GM18858 (cell line): Measurements from ENCODE around the gene SPDEF.

Experiments used
- ATAC-seq: cut with Tn5 transposase; IDR thresholded peaks from one replicate; pipeline ENCODE4 v1.9.1; 2021; ENCODE audit not compliant: unreplicated experiment

Gene SPDEF

GRCh38 chr6:34556031-34556471, at the start of gene SPDEF:
TSS of gene SPDEF (minus strand) at chr6:34556329. CDS start at chr6:34544455, 11,874 bp downstream.
- ATAC-seq: no peak

GRCh38 chr6:34603707-34604106, 47.6 kb upstream of the SPDEF start:
- no peak for ATAC-seq

- no peak for ATAC-seq
Measured at GRCh38 chr6:34602318-34603111, 46.4 kb upstream of the SPDEF start.

GRCh38 chr6:34601706-34602105, 45.6 kb upstream of the SPDEF start:
- no peak for ATAC-seq

DNA sequence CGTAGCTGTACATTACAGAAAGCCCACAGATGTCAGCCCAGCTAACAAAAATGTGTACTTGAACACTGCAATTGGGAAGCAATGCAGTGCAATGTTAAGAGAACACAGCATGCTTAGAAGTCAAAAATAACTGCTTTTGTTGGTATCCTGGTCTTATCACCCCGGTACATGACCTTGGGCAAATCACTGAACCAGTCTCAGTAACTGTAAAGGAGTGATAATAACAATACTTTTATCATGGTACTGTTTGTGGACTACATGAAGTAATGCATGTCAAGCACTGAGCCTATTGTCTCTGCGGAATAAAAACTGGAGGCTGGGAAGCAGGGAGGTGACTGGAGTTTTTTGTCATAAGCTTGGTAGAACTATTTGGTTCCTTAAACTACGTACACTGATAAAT, 44.7 kb upstream of the SPDEF start:
- ATAC-seq: no peak

DNA sequence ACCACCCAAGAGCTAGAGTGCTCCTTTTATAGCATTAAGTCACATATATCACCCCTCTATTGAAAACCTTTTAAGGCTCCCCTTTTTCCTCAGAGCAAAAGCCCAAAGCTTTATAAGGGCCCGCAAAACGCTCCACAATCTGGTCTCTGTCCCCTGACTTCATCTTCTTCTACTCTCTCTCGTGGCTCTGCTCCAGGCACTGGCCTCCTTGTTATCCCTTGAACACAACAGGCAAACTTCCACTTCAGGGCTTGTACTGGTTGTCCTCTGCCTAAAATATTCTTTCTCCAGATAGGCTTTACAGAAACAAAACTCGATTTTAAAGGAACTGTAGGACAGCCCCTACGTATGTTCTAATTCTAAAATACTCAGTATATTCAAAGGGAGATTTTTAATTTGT, 44.0 kb upstream of the SPDEF start:
- no peak for ATAC-seq

DNA sequence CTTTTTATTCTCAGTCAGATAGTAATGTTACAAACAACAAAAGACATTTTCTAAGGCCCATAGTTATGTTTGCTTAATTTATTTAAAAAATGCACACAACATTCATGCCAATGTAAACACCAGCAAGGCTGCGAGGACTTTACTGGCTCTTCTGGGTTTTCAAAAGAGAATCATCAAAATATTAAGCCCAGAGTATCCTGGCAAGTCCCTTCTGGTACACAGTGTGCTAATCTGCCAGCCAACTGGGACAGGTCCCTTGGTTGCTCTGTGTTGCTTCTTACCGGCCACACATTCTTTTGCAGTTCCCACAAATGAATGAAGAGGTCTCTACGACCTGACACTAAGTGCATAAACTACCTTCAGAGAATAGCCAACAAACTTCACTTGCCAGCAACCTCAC, 42.6 kb upstream of the SPDEF start:
- ATAC-seq: no peak

- ATAC-seq: no peak
Measured at GRCh38 chr6:34597605-34598353, 41.6 kb upstream of the SPDEF start.

GRCh38 chr6:34596798-34597197, 40.7 kb upstream of the SPDEF start:
- ATAC-seq: no peak

- no peak for ATAC-seq
Measured at GRCh38 chr6:34595332-34596184, 39.4 kb upstream of the SPDEF start.

DNA sequence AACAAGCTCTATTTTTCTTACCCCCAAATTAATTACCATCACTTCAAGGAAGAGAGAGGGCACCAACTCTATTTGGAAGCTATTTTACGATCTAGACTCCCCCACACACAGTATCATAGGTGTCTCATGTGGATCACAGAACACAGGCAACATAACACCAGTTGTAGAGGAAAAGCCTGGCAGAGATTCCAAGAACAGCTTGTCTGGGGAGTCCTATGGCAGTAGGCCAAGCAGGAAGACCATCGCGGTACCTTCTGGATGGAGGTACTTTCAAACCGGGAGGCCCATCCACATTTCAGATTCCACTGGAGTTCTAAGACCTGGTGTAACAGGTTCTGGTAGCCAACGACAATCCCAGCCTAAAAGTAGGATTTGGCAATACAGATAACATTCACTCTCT, 37.6 kb upstream of the SPDEF start:
- ATAC-seq: no peak

GRCh38 chr6:34592208-34592952, 36.3 kb upstream of the SPDEF start:
- ATAC-seq: no peak

GRCh38 chr6:34589691-34590090, 33.6 kb upstream of the SPDEF start:
- no peak for ATAC-seq

DNA sequence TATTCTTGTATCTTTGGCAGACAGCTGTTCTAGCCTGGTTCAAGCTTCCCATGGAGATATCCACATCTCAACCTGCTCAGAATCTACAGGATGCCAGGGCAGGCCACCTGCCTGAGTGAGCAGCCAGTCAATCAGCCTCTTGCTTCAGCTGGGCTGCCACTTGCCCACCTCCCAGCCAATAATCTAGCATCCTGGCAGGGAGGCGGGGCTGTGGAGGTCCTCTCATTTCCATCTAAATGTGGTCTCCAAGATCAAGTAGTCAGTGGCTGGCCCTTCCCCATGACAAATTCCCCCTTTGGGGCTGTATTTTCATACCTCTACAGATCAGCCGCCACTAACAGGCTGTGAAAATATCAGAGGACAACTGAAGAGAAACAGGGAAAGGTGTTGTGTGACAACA, 33.0 kb upstream of the SPDEF start:
- ATAC-seq: no peak

GRCh38 chr6:34587851-34588250, 31.7 kb upstream of the SPDEF start:
- no peak for ATAC-seq

GRCh38 chr6:34587325-34587724, 31.2 kb upstream of the SPDEF start:
- ATAC-seq: no peak

- no peak for ATAC-seq
Measured at GRCh38 chr6:34586327-34587040, 30.4 kb upstream of the SPDEF start.

- no peak for ATAC-seq
Measured at GRCh38 chr6:34585512-34586061, 29.5 kb upstream of the SPDEF start.

DNA sequence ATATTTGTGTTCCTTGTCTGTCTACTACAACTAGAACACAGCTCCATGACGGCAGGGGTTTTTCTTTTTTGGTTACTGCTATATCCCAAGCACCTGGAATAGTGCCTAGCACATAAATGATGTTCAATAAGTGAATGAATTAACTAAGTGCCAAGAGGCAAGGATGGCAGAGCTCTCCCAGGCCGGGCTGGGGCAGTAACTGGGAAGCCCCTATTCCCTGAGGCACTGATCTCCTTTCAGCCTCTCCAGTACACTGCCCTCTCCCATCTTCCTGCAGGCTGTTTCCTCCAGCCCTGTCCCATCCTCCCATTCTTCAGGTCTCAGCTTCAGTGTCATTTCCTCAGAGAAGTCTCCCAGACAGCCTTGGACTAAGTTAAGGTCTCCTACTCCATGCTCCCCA, 29.0 kb upstream of the SPDEF start:
- ATAC-seq: no peak

DNA sequence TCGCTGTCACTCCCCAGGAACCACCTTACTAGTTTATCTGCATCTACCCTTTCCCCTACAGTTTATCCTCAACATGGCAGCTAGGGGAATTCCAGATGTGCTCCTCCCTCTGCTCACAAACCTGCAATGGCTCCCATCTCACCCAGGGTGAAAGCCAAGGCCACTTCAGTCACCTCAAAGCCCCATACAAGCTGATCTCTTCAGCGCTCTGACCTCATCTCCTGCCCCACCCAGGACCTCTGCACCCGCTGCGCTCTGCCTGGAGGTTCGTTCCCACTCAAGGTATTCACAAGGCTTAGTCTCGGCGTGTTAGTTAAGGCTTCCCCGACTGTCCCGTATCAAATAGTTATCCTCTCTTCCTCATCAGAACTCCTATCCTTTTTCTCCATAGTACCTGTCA, 28.6 kb upstream of the SPDEF start:
- no peak for ATAC-seq
